Ovary (tissue), 3 donors: Measurements from ENCODE around the gene MEGF8.

ENCODE experiments used
- CTCF ChIP-seq, 3 donors: fragments of 450-650 bp in 2 of 3; fragments of 200-600 bp in 1 of 3; IDR thresholded peaks; one replicate each; pipeline versions ENCODE4 v1.5.1 to v1.8.0; 2016 to 2022; ENCODE audit warnings: antibody characterized with exemption in 3 of 3, mild to moderate bottlenecking in 1 of 3
- EP300 ChIP-seq: sonication (generic); formaldehyde crosslinking; IDR thresholded peaks from one replicate; pipeline ENCODE4 v1.6.1; 2017; ENCODE audit warnings: antibody characterized with exemption
- POLR2A ChIP-seq: fragments of 450-650 bp; IDR thresholded peaks from one replicate; pipeline ENCODE4 v1.6.1; 2017; ENCODE audit warnings: antibody characterized with exemption, mild to moderate bottlenecking, moderate library complexity
- donor health status: DM: no; HTN: no; CAD: no.

GRCh38 chr19:42366673-42367072 lies 41.2 kb downstream of the MEGF8 start:
- TF ChIP-seq POLR2A: no peak
- TF ChIP-seq CTCF (IDR thresholded peaks at IDR 0.05): no peak
- no peak for TF ChIP-seq EP300
